GM23338 (cell line): ENCODE results near the gene EFNA4. TPM values are rescaled to one million over a fixed set of nuclear protein-coding genes. Genes with fewer than 3 reads are reported as not detected.

ENCODE experiments used
- ATAC-seq: fragments of 200-7000 bp; cut with Tn5 transposase; 3 replicates; pipeline ENCODE4 v1.9.1; 2020
- DNase-seq: peaks from one replicate; pipeline ENCODE4 v3.0.0-alpha.2; 2015; ENCODE audit warnings: low spot score
- H2AFZ ChIP-seq: fragments of 200-600 bp; sonication (generic); 2 replicates; pipeline ENCODE4 v1.8.0; 2016; ENCODE audit warnings: antibody characterized with exemption, mild to moderate bottlenecking, moderate library complexity
- H3F3A ChIP-seq: fragments of 200-600 bp; sonication (generic); replicated peaks from 2 replicates; pipeline ENCODE4 v1.8.0; 2017; ENCODE audit warnings: antibody characterized with exemption, mixed run types, low read depth
- H3K27ac ChIP-seq: fragments of 200-600 bp; sonication (generic); 2 replicates; pipeline ENCODE4 v1.6.1; 2016; ENCODE audit warnings: low read depth
- H3K27me3 ChIP-seq: fragments of 200-600 bp; sonication (generic); 2 replicates; pipeline ENCODE4 v1.8.0; 2016; ENCODE audit warnings: mild to moderate bottlenecking, mixed run types, moderate library complexity; ENCODE audit not compliant: insufficient read depth
- H3K36me3 ChIP-seq: fragments of 200-600 bp; sonication (generic); 2 replicates; pipeline ENCODE4 v1.8.0; 2016; ENCODE audit warnings: mild to moderate bottlenecking; ENCODE audit not compliant: insufficient read depth
- H3K4me1 ChIP-seq: fragments of 200-600 bp; sonication (generic); 2 replicates; pipeline ENCODE4 v1.8.0; 2016; ENCODE audit warnings: mild to moderate bottlenecking, moderate library complexity; ENCODE audit not compliant: insufficient read depth
- H3K4me2 ChIP-seq: fragments of 200-600 bp; sonication (generic); 2 replicates; pipeline ENCODE4 v1.7.1; 2017; ENCODE audit warnings: mixed run types
- H3K4me3 ChIP-seq: fragments of 200-600 bp; sonication (generic); 2 replicates; pipeline ENCODE4 v1.6.1; 2016; ENCODE audit warnings: mixed run types
- H3K79me2 ChIP-seq: fragments of 200-600 bp; sonication (generic); replicated peaks from 2 replicates; pipeline ENCODE4 v1.8.0; 2017; ENCODE audit warnings: mild to moderate bottlenecking; ENCODE audit not compliant: insufficient read depth
- H3K9me2 ChIP-seq: fragments of 200-600 bp; sonication (generic); 2 replicates; pipeline ENCODE4 v1.8.0; 2017; ENCODE audit not compliant: insufficient read depth
- H4K20me1 ChIP-seq: fragments of 200-600 bp; sonication (generic); replicated peaks from 2 replicates; pipeline ENCODE4 v1.8.0; 2017; ENCODE audit warnings: mild to moderate bottlenecking; ENCODE audit not compliant: insufficient read depth
- H3K27ac Mint-ChIP-seq: 2 replicates; pipeline ENCODE4 v1.8.0; 2020; ENCODE audit warnings: inconsistent platforms, mild to moderate bottlenecking, moderate library complexity, mixed read lengths
- H3K27me3 Mint-ChIP-seq: 3 replicates; pipeline ENCODE4 v1.8.0; 2022; ENCODE audit warnings: low read depth, mild to moderate bottlenecking, moderate library complexity, mixed read lengths, inconsistent platforms; ENCODE audit not compliant: insufficient read depth, poor library complexity
- H3K36me3 Mint-ChIP-seq: 3 replicates; pipeline ENCODE4 v1.8.0; 2021; ENCODE audit warnings: low read depth, mild to moderate bottlenecking, inconsistent platforms, moderate library complexity, mixed read lengths
- H3K4me1 Mint-ChIP-seq: 3 replicates; pipeline ENCODE4 v1.8.0; 2020; ENCODE audit warnings: mild to moderate bottlenecking, inconsistent platforms, mixed read lengths
- H3K4me3 Mint-ChIP-seq: 3 replicates; pipeline ENCODE4 v1.8.0; 2021; ENCODE audit warnings: moderate library complexity, mild to moderate bottlenecking, inconsistent platforms, mixed read lengths
- H3K9me3 Mint-ChIP-seq: 3 replicates; pipeline ENCODE4 v1.8.0; 2020; ENCODE audit warnings: moderate library complexity, mild to moderate bottlenecking, inconsistent platforms, mixed read lengths
- CREB1 ChIP-seq: fragments of 250-450 bp; sonication (Bioruptor Pico); IDR thresholded peaks from 2 replicates; pipeline ENCODE4 v1.5.0; 2020; ENCODE audit warnings: low read depth, mild to moderate bottlenecking, moderate library complexity
- EZH2 ChIP-seq: fragments of 200-600 bp; sonication (generic); IDR thresholded peaks from one replicate; pipeline ENCODE4 v1.8.0; 2017; ENCODE audit warnings: antibody characterized with exemption, mild to moderate bottlenecking, low read depth; ENCODE audit not compliant: unreplicated experiment
- EZH2phosphoT487 ChIP-seq: fragments of 200-600 bp; sonication (generic); IDR thresholded peaks from one replicate; pipeline ENCODE4 v1.8.1; 2018; ENCODE audit warnings: antibody characterized with exemption; ENCODE audit not compliant: unreplicated experiment
- JUNB ChIP-seq: IDR thresholded peaks from one replicate; pipeline ENCODE4 v1.6.1; 2016; ENCODE audit warnings: antibody characterized with exemption; ENCODE audit not compliant: unreplicated experiment
- NANOG ChIP-seq: IDR thresholded peaks from 2 replicates; pipeline ENCODE4 v1.6.1; 2016; ENCODE audit warnings: antibody characterized with exemption, borderline replicate concordance
- STAT1 ChIP-seq: IDR thresholded peaks from one replicate; pipeline ENCODE4 v1.6.1; 2016; ENCODE audit warnings: antibody characterized with exemption; ENCODE audit not compliant: unreplicated experiment
- ZNF114 ChIP-seq: fragments of 250-450 bp; sonication (Bioruptor Pico); IDR thresholded peaks from 2 replicates; pipeline ENCODE4 v1.5.0; 2020; ENCODE audit warnings: mild to moderate bottlenecking, moderate library complexity
- ZNF331 ChIP-seq: fragments of 250-450 bp; sonication (Bioruptor Pico); IDR thresholded peaks from 2 replicates; pipeline ENCODE4 v1.5.0; 2020; ENCODE audit warnings: low read depth, mild to moderate bottlenecking, moderate library complexity
- polyA plus RNA-seq: library from polyadenylated mRNA; unstranded; fragments of >200 nt; fragmentation: Nextera tagmentation; extraction: Ambion mirVana; gene quantifications from 2 replicates; pipeline ENCODE4 v1.2.1, GENCODE V29; 2016
- total RNA-seq: library from RNA; depleted of rRNA; stranded (reverse); fragments of >200 nt; shearing (Covaris generic); gene quantifications from 2 replicates; pipeline ENCODE4 v1.2.3, GENCODE V29; 2014
- TF ChIP-seq, protein P1 (sequence below), 2 experiments: fragments of 200-600 bp in 1 of 2; sonication (generic) in 1 of 2; conservative IDR thresholded peaks; 2 replicates each; pipeline versions ENCODE4 v1.5.1 to v1.6.1; 2016 to 2017; ENCODE audit warnings: antibody characterized with exemption in 2 of 2, low read depth in 2 of 2, mild to moderate bottlenecking in 2 of 2, moderate library complexity in 1 of 2
- TF ChIP-seq, protein P2 (sequence below): IDR thresholded peaks from 2 replicates; pipeline ENCODE4 v1.6.1; 2016; ENCODE audit warnings: antibody characterized with exemption
- TF ChIP-seq, protein P3 (sequence below): IDR thresholded peaks from one replicate; pipeline ENCODE4 v1.6.1; 2018; ENCODE audit warnings: antibody characterized with exemption; ENCODE audit not compliant: unreplicated experiment
- TF ChIP-seq, protein P4 (sequence below): fragments of 250-450 bp; sonication (Bioruptor Pico); IDR thresholded peaks from 2 replicates; pipeline ENCODE4 v1.5.0; 2020; ENCODE audit warnings: mild to moderate bottlenecking, moderate library complexity

The EFNA4 gene
- total and polyA plus RNA-seq, 2 experiments from 2014 or later = 11.1 to 22.9 TPM

DNA sequence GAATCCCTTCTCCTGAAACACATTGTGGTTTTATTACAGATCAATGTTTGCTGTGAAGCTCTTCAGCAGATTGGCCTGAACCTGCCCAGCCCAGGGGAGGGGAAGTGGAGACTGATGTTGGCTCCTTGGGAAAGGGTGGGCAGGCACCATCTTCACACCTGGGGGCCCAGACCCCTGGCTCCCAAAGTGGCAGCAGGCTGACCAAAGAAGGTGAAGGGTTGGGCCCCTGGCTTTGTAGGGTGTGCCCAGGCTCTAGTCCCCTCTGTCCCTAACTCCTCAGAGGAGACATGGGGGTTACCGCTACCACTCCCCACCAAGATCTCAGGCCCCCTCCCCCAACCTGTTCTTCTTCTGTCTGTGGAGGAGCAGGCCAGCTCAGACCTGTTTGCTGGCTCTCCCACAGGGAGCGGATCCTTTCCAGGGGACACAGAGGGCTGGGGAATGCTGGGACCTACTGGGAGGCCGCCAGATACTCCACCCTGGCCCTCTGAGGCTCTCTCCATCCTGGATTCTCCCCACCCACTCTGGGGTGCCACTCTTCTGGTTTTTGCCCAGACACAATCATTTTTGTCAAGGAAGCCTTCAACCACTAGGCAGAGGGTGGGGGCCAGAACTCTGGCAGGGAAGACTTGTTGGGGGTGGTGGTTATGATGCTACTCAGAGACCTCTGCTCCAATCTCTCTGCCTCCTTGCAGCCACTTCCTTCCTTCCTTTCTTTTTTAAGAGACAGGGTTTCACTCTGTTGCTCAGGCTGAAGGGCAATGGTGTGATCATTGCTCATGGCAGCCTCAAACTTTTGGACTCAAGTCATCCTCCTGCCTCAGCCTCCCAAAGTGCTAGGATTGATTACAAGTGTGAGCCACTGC lies 10.1 kb downstream of the EFNA4 start (continued):
- TF ChIP-seq, protein P1, sequence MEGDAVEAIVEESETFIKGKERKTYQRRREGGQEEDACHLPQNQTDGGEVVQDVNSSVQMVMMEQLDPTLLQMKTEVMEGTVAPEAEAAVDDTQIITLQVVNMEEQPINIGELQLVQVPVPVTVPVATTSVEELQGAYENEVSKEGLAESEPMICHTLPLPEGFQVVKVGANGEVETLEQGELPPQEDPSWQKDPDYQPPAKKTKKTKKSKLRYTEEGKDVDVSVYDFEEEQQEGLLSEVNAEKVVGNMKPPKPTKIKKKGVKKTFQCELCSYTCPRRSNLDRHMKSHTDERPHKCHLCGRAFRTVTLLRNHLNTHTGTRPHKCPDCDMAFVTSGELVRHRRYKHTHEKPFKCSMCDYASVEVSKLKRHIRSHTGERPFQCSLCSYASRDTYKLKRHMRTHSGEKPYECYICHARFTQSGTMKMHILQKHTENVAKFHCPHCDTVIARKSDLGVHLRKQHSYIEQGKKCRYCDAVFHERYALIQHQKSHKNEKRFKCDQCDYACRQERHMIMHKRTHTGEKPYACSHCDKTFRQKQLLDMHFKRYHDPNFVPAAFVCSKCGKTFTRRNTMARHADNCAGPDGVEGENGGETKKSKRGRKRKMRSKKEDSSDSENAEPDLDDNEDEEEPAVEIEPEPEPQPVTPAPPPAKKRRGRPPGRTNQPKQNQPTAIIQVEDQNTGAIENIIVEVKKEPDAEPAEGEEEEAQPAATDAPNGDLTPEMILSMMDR (conservative IDR thresholded peaks at IDR 0.05; ENCODE audit: low read depth in 2 of 2) = no peak
- TF ChIP-seq ZNF331 (CRISPR knock-in tag) = no peak

DNA sequence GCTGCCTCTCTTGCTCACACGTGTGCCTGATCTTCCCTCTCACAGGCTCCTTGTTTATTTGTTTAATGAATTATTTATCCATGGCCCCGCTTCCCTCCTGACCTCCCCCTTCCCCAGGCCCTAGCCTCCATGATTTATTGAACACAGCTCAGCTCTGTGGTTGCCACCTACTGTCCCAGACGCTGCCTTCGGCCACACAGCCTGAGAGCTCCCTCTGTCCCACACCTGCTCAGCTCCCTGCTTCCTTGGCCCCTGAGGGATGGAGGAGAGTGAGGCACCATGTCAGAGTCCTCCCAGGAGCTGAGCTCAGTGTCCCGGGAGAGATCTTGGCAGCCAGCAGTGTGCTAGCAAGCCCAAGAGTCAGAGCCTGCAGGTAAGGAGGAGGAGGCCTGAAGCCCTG lies 12.0 kb downstream of the EFNA4 start:
- peaks cover 8% of the 10 kb centered on the region for H3F3A ChIP-seq
- Mint-ChIP-seq H3K4me3 (no peak overlapping the region), H3K9me3 (no peaks in the 10 kb centered on the region), H3K27ac (no peak overlapping the region), H3K36me3 (no peaks in the 10 kb centered on the region; the same call in 2 of the 3 replicates), H3K4me1 (peaks cover 35% of the 10 kb centered on the region), H3K27me3 (peaks cover 56% of the 10 kb centered on the region)
- no peak overlapping the region for H3K4me3 ChIP-seq
- H3K4me1 ChIP-seq = peaks cover 20% of the 10 kb centered on the region
- no peak overlapping the region for H3K4me2 ChIP-seq
- no peaks in the 10 kb centered on the region for H3K9me2 ChIP-seq
- no peaks in the 10 kb centered on the region for H3K79me2 ChIP-seq
- H3K27ac ChIP-seq = no peak overlapping the region
- DNase-seq = no peak
- ATAC-seq = no peak
- peaks cover 72% of the 10 kb centered on the region for H3K27me3 ChIP-seq
- H3K36me3 ChIP-seq = no peaks in the 10 kb centered on the region
- H2AFZ ChIP-seq = no peak overlapping the region
- no peaks in the 10 kb centered on the region; the same call in 1 of the 2 replicates for H4K20me1 ChIP-seq
- no peak for TF ChIP-seq EZH2phosphoT487
- TF ChIP-seq, protein P2, sequence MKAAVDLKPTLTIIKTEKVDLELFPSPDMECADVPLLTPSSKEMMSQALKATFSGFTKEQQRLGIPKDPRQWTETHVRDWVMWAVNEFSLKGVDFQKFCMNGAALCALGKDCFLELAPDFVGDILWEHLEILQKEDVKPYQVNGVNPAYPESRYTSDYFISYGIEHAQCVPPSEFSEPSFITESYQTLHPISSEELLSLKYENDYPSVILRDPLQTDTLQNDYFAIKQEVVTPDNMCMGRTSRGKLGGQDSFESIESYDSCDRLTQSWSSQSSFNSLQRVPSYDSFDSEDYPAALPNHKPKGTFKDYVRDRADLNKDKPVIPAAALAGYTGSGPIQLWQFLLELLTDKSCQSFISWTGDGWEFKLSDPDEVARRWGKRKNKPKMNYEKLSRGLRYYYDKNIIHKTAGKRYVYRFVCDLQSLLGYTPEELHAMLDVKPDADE = no peak
- TF ChIP-seq, protein P3, sequence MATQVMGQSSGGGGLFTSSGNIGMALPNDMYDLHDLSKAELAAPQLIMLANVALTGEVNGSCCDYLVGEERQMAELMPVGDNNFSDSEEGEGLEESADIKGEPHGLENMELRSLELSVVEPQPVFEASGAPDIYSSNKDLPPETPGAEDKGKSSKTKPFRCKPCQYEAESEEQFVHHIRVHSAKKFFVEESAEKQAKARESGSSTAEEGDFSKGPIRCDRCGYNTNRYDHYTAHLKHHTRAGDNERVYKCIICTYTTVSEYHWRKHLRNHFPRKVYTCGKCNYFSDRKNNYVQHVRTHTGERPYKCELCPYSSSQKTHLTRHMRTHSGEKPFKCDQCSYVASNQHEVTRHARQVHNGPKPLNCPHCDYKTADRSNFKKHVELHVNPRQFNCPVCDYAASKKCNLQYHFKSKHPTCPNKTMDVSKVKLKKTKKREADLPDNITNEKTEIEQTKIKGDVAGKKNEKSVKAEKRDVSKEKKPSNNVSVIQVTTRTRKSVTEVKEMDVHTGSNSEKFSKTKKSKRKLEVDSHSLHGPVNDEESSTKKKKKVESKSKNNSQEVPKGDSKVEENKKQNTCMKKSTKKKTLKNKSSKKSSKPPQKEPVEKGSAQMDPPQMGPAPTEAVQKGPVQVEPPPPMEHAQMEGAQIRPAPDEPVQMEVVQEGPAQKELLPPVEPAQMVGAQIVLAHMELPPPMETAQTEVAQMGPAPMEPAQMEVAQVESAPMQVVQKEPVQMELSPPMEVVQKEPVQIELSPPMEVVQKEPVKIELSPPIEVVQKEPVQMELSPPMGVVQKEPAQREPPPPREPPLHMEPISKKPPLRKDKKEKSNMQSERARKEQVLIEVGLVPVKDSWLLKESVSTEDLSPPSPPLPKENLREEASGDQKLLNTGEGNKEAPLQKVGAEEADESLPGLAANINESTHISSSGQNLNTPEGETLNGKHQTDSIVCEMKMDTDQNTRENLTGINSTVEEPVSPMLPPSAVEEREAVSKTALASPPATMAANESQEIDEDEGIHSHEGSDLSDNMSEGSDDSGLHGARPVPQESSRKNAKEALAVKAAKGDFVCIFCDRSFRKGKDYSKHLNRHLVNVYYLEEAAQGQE = no peak
- no peak for TF ChIP-seq CREB1 (CRISPR knock-in tag)
- TF ChIP-seq STAT1 = no peak
- no peak for TF ChIP-seq ZNF114
- TF ChIP-seq NANOG = no peak
- no peak for TF ChIP-seq ZNF331 (CRISPR knock-in tag)
- TF ChIP-seq JUNB = no peak
- TF ChIP-seq, protein P4, sequence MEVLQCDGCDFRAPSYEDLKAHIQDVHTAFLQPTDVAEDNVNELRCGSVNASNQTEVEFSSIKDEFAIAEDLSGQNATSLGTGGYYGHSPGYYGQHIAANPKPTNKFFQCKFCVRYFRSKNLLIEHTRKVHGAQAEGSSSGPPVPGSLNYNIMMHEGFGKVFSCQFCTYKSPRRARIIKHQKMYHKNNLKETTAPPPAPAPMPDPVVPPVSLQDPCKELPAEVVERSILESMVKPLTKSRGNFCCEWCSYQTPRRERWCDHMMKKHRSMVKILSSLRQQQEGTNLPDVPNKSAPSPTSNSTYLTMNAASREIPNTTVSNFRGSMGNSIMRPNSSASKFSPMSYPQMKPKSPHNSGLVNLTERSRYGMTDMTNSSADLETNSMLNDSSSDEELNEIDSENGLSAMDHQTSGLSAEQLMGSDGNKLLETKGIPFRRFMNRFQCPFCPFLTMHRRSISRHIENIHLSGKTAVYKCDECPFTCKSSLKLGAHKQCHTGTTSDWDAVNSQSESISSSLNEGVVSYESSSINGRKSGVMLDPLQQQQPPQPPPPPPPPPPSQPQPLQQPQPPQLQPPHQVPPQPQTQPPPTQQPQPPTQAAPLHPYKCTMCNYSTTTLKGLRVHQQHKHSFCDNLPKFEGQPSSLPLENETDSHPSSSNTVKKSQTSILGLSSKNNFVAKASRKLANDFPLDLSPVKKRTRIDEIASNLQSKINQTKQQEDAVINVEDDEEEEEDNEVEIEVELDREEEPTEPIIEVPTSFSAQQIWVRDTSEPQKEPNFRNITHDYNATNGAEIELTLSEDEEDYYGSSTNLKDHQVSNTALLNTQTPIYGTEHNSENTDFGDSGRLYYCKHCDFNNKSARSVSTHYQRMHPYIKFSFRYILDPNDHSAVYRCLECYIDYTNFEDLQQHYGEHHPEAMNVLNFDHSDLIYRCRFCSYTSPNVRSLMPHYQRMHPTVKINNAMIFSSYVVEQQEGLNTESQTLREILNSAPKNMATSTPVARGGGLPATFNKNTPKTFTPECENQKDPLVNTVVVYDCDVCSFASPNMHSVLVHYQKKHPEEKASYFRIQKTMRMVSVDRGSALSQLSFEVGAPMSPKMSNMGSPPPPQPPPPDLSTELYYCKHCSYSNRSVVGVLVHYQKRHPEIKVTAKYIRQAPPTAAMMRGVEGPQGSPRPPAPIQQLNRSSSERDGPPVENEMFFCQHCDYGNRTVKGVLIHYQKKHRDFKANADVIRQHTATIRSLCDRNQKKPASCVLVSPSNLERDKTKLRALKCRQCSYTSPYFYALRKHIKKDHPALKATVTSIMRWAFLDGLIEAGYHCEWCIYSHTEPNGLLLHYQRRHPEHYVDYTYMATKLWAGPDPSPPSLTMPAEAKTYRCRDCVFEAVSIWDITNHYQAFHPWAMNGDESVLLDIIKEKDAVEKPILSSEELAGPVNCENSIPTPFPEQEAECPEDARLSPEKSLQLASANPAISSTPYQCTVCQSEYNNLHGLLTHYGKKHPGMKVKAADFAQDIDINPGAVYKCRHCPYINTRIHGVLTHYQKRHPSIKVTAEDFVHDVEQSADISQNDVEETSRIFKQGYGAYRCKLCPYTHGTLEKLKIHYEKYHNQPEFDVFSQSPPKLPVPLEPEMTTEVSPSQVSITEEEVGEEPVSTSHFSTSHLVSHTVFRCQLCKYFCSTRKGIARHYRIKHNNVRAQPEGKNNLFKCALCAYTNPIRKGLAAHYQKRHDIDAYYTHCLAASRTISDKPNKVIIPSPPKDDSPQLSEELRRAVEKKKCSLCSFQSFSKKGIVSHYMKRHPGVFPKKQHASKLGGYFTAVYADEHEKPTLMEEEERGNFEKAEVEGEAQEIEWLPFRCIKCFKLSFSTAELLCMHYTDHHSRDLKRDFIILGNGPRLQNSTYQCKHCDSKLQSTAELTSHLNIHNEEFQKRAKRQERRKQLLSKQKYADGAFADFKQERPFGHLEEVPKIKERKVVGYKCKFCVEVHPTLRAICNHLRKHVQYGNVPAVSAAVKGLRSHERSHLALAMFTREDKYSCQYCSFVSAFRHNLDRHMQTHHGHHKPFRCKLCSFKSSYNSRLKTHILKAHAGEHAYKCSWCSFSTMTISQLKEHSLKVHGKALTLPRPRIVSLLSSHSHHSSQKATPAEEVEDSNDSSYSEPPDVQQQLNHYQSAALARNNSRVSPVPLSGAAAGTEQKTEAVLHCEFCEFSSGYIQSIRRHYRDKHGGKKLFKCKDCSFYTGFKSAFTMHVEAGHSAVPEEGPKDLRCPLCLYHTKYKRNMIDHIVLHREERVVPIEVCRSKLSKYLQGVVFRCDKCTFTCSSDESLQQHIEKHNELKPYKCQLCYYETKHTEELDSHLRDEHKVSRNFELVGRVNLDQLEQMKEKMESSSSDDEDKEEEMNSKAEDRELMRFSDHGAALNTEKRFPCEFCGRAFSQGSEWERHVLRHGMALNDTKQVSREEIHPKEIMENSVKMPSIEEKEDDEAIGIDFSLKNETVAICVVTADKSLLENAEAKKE = no peak
- no peak for TF ChIP-seq EZH2
